HG02943 (cell line): ENCODE data around the gene C16orf54.
"Not testable (repeated sequence)": the region's sequence is repeated elsewhere in the genome, so short reads cannot be mapped to it uniquely, and the experiment has no call there.

Experiments
- ATAC-seq: cut with Tn5 transposase; IDR thresholded peaks from one replicate; pipeline ENCODE4 v1.9.1; 2021; ENCODE audit warnings: mild to moderate bottlenecking, low read depth, moderate library complexity; ENCODE audit not compliant: unreplicated experiment

Gene C16orf54

DNA sequence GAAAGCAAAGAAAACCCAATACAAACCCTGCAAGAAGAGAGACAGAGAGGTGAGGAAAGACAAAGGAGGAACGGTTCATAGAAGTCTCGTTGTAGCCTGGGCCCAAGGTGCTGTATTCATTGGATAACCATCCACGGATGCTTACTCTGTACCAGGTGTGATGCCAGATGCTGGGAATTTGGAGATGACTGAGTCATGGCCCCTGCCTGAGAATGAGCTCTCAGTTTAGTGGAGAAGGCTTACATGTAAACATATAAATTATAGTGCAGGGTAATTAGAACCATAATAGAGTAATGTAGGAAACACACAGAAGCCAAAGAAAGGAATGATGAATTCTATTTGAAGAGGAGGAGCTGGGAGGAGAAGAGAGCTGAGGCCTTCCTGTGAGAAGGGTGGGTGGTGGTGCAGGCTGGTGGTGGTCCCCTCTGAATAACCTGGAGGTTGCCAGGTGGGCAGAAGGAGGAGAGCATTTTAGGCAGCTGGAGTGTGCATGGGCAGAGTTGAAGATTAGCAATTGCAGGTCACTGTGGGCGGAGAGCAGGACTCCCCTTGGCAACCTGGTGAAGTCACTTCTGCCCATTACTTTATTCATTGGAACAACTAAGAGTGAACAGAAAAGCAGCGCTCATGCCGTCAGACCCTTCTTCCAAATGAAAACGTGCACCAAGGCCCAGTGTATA lies 24.6 kb upstream of the C16orf54 start:
- no peak for ATAC-seq

DNA sequence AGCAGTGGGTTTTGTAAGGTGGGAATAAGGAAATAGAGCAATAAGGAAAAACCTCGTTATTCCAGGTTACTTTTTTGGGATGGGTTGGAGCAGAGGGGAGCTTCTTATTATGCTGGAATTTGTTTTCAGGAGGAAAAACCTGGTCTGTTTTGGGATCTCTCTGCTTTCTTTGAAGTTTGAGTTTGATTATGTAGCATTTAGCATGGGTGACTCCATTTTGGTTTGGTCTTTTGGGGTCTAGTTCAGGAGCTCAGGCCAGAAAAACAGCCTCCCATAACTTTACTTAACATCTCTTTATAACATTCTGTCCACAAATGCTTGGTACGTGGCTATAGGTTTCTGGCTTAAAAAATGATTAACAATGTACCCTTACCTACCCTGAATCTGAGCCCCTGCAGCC lies 23.7 kb upstream of the C16orf54 start:
- no peak for ATAC-seq

GRCh38 chr16:29767062-29767461 lies 21.3 kb upstream of the C16orf54 start:
- no peak for ATAC-seq

- ATAC-seq = no peak
Measured at GRCh38 chr16:29766571-29766970, 20.8 kb upstream of the C16orf54 start.

- no peak for ATAC-seq
Measured at GRCh38 chr16:29765167-29766032, 19.6 kb upstream of the C16orf54 start.

- ATAC-seq = no peak
Measured at GRCh38 chr16:29763326-29763725, 17.5 kb upstream of the C16orf54 start.

- ATAC-seq = no peak
Measured at GRCh38 chr16:29761882-29762281, 16.1 kb upstream of the C16orf54 start.

DNA sequence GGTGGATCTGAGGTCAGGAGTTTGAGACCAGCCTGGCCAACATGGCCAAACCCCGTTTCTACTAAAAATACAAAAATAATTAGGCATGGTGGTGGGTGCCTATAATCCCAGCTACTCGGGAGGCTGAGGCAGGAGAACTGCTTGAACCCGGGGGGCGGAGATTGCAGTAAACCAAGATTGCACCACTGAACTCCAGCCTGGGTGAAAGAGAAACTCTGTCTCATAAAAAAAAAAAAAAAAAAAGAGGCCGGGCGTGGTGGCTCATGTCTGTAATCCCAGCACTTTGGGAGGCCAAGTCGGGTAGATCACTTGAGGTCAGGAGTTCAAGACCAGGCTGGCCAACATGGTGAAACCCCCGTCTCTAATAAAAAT lies 15.5 kb upstream of the C16orf54 start:
- not testable (repeated sequence) for ATAC-seq

DNA sequence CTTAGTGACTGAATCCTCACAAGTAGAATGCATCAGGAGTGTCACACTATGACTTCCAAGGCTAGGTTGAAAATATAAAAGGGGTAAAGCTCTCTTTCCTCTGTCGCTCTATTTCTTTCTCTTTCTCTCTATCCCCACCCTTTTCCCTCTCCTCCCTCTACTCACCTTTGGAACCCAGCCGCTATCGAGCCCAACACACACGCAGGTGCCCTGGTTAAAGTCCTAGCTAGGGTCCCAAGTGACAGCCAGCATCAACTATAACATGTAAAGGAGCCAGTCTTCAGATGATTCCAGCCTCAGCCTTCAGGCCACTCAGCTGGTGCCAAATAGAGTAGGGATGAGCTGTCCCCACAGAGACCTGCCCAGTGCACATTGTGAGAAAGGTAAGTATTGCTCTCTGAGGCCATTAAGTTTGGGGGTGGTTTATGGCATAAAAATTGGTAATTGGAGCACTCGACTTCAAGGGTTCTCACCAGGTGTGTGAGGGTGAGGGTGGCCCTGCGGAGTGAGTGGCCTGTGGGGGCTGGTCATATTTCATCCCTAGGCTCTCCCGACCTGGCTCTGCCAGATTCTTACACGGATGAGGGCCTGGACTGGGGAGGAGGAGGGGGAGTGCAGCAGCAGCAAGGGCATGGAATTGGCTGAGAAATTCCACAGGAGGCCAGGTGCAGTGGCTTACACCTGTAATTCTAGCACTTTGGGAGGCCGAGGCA lies 14.9 kb upstream of the C16orf54 start:
- no peak for ATAC-seq

GRCh38 chr16:29757950-29758466 lies 12.2 kb upstream of the C16orf54 start:
- no peak for ATAC-seq

DNA sequence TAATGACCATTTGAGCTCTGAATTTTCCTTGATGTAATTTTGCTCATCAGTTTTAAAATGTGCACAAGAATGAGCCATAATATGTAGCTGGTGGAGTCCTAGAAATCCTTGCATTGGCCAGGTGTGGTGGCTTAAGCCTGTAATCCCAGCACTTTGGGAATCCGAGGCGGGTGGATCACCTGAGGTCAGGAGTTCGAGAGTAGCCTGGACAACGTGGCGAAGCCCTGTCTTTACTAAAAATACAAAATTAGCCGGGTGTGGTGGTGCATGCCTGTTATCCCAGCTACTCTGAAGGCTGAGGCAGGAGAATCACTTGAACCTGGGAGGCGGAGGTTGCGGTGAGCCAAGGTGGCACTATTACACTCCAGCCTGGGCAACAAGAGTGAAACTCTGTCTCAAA lies 11.3 kb upstream of the C16orf54 start:
- not testable (repeated sequence) for ATAC-seq

DNA sequence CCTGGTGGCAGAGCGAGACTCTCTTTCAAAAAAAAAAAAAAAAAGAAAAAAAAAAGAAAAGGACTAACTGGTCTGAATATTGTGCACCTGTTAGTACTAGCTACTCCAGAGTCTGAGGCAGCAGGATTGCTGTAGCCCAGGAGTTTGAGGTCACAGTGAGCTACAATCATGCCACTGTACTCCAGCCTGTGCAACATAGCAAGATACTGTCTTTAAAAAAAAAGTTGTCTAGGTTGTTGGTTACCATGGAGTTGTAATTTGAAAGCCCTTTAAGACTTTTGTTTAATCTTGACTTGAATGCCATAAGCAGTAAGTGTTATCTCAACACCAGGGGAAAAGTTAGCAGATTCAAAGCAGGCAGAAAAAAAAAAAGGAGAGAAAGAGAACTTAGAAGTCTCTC lies 10.9 kb upstream of the C16orf54 start:
- ATAC-seq = no peak

GRCh38 chr16:29753516-29753915 lies 7.7 kb upstream of the C16orf54 start:
- ATAC-seq = no peak

- ATAC-seq = not testable (repeated sequence)
Measured at GRCh38 chr16:29748760-29749149, 3.0 kb upstream of the C16orf54 start.

GRCh38 chr16:29747947-29748759 lies 2.4 kb upstream of the C16orf54 start:
- ATAC-seq = no peak

- not testable (repeated sequence) for ATAC-seq
Measured at GRCh38 chr16:29746518-29746917, 728 bp upstream of the C16orf54 start.

GRCh38 chr16:29745121-29745852 lies 503 bp downstream of the C16orf54 start:
- peak; percentile 51 for ATAC-seq

- ATAC-seq = no peak
Measured at GRCh38 chr16:29744541-29745101, 1.2 kb downstream of the C16orf54 start.

DNA sequence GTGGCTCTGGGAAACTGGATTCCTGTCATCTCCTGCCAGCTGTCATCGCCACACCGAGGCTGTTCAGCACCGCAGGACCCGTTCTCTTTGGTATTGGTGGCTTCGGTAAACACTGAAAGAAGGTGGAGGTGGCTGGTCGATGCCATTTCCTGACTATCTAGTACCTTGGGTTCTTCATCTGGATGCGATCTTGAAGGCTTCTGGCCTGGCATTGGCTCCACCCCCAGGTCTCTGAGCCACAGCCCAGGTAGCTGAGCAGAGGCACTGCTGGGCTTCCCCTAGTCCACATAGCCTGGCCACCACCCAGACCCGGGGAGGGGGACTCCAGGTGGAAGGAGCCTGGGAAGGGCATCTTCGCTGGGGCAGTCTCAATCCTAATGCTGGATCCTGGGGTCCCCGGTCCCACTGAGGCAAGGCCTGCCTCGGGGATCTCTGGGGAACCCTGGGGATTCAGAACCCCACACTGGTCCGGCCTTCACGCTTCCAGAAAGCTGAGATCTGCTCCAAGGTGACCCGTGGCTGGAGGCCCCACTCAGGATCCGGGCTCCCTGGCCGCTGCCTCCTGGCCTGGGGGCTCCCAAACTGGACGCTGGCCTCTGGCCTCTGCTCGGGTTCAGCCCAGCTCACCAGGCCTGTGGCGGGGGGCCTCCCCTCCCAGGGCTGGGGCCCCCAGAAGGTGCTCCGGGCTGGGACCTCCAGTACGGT lies 1.8 kb downstream of the C16orf54 start:
- no peak for ATAC-seq
